ENCODE results near the gene TMEM138. TPM values are rescaled to one million over a fixed set of nuclear protein-coding genes. Genes with fewer than 3 reads are reported as not detected.

The TMEM138 gene
- total RNA-seq, 1 donor from 2014 or later = 18.8 TPM

GRCh38 chr11:61413496-61413895, 51.3 kb downstream of the TMEM138 start:
- no peaks in the 10 kb centered on the region for H3K9me3 Mint-ChIP-seq (ENCODE audit: unreplicated experiment)
- no peak overlapping the region for H3K27ac Mint-ChIP-seq (ENCODE audit: unreplicated experiment)
- no peaks in the 10 kb centered on the region for H3K27me3 Mint-ChIP-seq (ENCODE audit: unreplicated experiment)
- no peak for DNase-seq (ENCODE audit: low spot score)
- no peak for TF ChIP-seq CTCF (IDR thresholded peaks at IDR 0.05; ENCODE audit: unreplicated experiment)
- peaks cover 45% of the 10 kb centered on the region for H3K36me3 Mint-ChIP-seq (ENCODE audit: low read depth, unreplicated experiment)
- no peak overlapping the region for H3K4me3 Mint-ChIP-seq (ENCODE audit: unreplicated experiment)
- no peaks in the 10 kb centered on the region for H3K4me1 Mint-ChIP-seq (ENCODE audit: unreplicated experiment)

- no peaks in the 10 kb centered on the region for H3K9me3 Mint-ChIP-seq (ENCODE audit: unreplicated experiment)
- H3K4me1 Mint-ChIP-seq (ENCODE audit: unreplicated experiment) = no peaks in the 10 kb centered on the region
- no peak for DNase-seq (ENCODE audit: low spot score)
- H3K36me3 Mint-ChIP-seq (ENCODE audit: low read depth, unreplicated experiment) = peaks cover 47% of the 10 kb centered on the region
- H3K27me3 Mint-ChIP-seq (ENCODE audit: unreplicated experiment) = no peaks in the 10 kb centered on the region
- H3K27ac Mint-ChIP-seq (ENCODE audit: unreplicated experiment) = no peak overlapping the region
- no peak for TF ChIP-seq CTCF (IDR thresholded peaks at IDR 0.05; ENCODE audit: unreplicated experiment)
- H3K4me3 Mint-ChIP-seq (ENCODE audit: unreplicated experiment) = no peak overlapping the region
These were observed 52.4 kb downstream of the TMEM138 start for GRCh38 chr11:61414547-61414946.

- no peak for TF ChIP-seq CTCF (IDR thresholded peaks at IDR 0.05; ENCODE audit: unreplicated experiment)
- Mint-ChIP-seq H3K4me3 (ENCODE audit: unreplicated experiment) (no peak overlapping the region), H3K36me3 (ENCODE audit: low read depth, unreplicated experiment) (peaks cover 56% of the 10 kb centered on the region), H3K4me1 (ENCODE audit: unreplicated experiment) (no peaks in the 10 kb centered on the region), H3K27ac (ENCODE audit: unreplicated experiment) (no peak overlapping the region), H3K9me3 (ENCODE audit: unreplicated experiment) (no peaks in the 10 kb centered on the region), H3K27me3 (ENCODE audit: unreplicated experiment) (no peaks in the 10 kb centered on the region)
- no peak for DNase-seq (ENCODE audit: low spot score)
These were observed 53.2 kb downstream of the TMEM138 start for GRCh38 chr11:61415381-61415780.

- Mint-ChIP-seq H3K9me3 (ENCODE audit: unreplicated experiment) (no peaks in the 10 kb centered on the region), H3K4me3 (ENCODE audit: unreplicated experiment) (no peak overlapping the region), H3K27ac (ENCODE audit: unreplicated experiment) (peak overlapping the region; percentile 13), H3K4me1 (ENCODE audit: unreplicated experiment) (no peaks in the 10 kb centered on the region), H3K36me3 (ENCODE audit: low read depth, unreplicated experiment) (peaks cover 49% of the 10 kb centered on the region), H3K27me3 (ENCODE audit: unreplicated experiment) (no peaks in the 10 kb centered on the region)
- no peak for DNase-seq (ENCODE audit: low spot score)
- TF ChIP-seq CTCF (IDR thresholded peaks at IDR 0.05; ENCODE audit: unreplicated experiment) = no peak
These were observed 54.8 kb downstream of the TMEM138 start for GRCh38 chr11:61416941-61417340.

- no peaks in the 10 kb centered on the region for H3K9me3 Mint-ChIP-seq (ENCODE audit: unreplicated experiment)
- H3K4me1 Mint-ChIP-seq (ENCODE audit: unreplicated experiment) = no peaks in the 10 kb centered on the region
- peak overlapping the region; percentile 9 for H3K4me3 Mint-ChIP-seq (ENCODE audit: unreplicated experiment)
- DNase-seq (ENCODE audit: low spot score) = no peak
- no peaks in the 10 kb centered on the region for H3K27me3 Mint-ChIP-seq (ENCODE audit: unreplicated experiment)
- peaks cover 49% of the 10 kb centered on the region for H3K36me3 Mint-ChIP-seq (ENCODE audit: low read depth, unreplicated experiment)
- no peak for TF ChIP-seq CTCF (IDR thresholded peaks at IDR 0.05; ENCODE audit: unreplicated experiment)
- no peak overlapping the region for H3K27ac Mint-ChIP-seq (ENCODE audit: unreplicated experiment)
These were observed 55.5 kb downstream of the TMEM138 start for GRCh38 chr11:61417670-61418069.

Measured in endothelial cell (in vitro differentiated cells).